ENCODE results near the gene LRIG1.
A peak's percentile ranks its signal among the peaks of the same experiment; 100 is the strongest.

The LRIG1 gene

GRCh38 chr3:66485291-66485968 is 15.4 kb downstream of the LRIG1 start:
- no peak for DNase-seq

DNA sequence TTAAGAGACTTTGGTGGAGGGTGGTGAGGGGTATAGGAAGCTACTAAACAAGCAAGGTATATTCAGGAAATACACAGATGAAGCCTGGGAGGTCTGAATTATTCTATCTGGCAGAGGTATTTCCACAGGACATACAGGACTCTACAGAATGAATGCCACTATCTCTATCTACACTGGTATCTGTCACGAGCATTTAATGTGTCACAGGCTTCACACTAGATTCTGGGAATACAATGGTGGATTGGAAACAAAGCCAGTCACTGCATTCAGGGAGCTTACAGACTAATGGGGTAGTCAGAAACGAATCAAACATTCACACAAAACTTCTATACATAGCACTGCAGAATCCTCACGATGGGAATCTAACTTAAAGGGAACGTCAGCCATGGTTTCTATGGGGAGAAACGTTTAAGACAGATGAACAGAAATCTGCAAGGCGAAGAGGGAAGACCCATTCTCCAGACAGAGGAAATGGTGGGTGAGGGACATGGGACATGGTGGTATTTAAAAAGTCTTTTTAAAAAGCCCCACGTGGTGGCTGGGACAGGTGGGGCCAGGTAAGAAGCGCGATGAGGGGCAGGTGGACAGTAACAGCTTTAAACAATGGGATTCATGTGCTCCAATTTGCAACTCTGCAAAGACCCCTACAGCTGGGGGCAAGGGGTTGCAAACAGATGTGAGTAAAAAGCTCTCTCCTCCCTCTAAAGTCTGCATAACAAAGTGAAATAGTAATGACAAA is 16.5 kb downstream of the LRIG1 start:
- DNase-seq: no peak

DNA sequence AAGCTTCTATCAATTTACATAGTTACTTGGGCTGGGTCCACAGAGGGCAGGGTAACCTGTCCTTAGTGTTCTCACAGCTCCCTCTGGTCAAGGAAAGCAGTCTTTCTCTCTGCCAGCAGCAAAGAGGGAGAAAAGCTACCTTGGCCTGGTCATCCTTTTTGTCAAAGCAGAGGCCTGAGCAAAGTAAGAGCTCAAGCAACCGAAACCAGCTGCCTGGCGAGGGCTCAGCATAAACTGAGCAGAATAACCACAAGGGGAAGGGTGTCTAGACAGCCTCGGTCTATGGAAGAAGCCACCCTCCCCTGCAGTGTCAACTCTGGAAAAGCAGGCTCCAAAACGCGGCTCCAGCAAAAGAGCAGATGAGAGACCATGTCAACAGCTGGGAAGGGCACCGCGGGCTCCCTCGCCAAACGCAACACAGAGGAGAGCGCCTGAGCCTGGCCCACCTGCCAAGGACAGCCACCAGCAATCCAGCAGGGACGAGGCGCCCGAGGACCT is 17.4 kb downstream of the LRIG1 start:
- DNase-seq: no peak

DNA sequence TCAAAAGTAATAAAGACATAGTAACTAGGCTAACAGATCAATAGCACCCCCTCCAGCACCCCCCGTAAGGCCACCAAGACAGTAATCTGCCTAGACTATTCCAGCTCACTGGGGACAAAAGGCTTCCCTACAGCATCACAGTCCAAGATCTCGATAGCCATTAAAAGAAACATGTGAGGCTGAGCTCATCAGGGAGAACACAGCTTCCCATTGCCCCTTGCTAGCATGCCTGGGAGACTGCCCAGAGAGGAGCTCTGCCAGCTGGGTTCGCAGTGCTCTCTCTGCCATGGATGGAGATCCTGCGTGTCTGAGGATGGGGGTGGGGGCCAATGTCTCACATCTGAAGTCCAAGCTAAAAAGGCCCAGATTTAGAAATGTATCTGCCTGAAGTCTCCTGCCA is 17.8 kb downstream of the LRIG1 start:
- DNase-seq: no peak

DNA sequence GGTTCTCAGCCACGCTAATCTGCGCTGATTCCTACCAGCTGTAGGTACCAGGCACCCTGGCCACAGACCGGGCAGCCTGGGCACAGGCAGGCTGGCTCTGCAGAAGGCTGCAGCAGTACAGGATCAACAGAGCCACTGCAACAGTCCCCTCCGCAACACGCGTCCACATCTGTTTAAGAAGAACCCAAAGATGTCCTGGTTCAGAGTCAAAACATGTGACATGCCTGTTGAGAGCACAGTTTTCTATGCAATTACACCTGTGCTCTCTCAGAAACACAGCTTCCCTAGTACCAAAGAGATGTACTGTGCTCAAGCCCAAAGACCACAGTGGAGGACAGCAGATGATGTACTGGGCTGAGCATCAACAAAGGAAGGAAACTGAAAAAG is 18.8 kb downstream of the LRIG1 start:
- no peak for DNase-seq

- no peak for DNase-seq
Measured at GRCh38 chr3:66481071-66482017, 19.5 kb downstream of the LRIG1 start.

GRCh38 chr3:66480666-66481065 is 20.2 kb downstream of the LRIG1 start:
- DNase-seq: no peak

DNA sequence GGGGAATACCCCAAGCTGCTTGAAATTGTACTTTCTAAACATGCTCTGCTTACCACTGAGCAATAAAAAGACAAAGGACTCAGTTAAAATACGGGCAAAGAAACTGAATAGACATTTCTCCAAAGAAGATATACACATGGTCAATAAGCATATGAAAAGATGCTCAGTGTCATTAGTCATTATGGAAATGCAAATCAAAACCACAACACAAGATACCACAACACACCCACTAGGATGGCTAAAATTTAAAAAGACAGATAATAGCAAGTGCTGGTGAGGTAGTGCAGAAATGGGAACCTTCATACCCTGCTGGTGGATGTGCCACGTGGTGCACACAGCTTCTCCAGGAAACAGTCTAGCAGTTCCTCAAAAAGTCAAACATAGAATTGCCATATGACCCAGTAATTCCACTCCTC is 21.3 kb downstream of the LRIG1 start:
- no peak for DNase-seq

DNA sequence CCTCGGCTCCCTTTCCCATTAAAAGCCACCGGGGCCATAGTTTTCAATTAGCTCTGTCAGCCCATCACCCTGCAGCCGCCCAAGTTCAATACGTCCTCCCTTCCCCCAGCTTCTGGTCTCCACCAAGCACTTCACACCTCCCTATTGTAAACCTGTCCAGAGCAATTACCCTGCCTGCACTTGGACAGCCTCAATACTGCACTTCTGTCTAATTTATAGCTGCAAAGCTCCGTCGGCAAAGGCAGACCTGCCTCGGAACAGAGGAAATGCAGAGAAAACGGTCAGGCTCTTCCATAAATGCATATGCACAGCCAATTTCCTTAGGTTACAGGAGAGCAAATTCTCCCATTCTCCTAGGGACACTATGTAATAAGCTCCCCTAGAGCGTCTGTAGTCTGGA is 21.9 kb downstream of the LRIG1 start:
- DNase-seq: no peak

GRCh38 chr3:66477856-66478255 is 23.0 kb downstream of the LRIG1 start:
- DNase-seq: no peak

DNA sequence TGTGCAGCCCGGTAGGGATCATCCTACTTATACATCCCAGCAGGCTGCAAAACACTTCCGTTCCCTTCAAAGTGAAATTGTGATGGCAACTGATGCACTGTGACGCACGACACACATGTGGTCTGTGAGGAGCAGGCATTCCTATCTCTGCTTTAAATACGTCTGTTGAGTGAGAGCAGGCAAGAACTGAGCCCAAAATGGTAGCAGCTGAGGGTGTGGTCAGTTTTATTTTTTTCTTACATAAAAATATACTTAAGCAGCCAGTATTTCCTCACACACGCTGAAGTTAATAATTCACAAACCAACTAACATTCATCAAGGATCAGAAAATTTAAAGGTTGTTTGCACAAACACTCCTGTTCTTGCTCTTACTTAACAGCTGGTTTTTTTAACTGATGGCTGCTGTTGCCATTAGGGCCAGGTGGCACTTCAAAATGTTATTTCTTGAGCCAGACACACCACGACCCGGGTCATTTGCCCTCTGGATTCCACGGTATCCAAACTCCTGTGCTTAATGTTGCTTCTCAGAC is 23.9 kb downstream of the LRIG1 start:
- no peak for DNase-seq

- DNase-seq: peak in 1 of 2 experiments; percentile 25
Measured at GRCh38 chr3:66475386-66476020, 25.3 kb downstream of the LRIG1 start.

- no peak for DNase-seq
Measured at GRCh38 chr3:66473692-66474091, 27.1 kb downstream of the LRIG1 start.

DNA sequence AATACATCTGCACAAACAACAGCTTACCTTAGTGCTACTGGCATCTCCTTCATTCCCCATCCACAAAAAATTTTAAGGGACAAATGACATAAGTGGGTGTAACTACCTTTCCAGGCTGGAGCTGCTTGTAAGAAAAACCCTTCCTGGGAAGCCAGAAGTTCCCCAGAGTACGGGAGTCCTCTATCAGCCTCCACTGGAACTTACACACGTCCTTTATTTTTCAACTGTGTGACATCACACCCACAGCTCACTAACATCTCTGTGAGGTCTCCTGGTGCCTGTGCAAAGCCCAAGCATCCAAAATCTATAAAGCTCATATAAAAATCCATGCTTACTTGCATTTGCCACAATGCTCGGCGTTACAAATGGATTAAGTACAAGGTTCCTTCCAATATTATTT is 27.6 kb downstream of the LRIG1 start:
- no peak for DNase-seq

GRCh38 chr3:66472313-66473134 is 28.3 kb downstream of the LRIG1 start:
- DNase-seq: no peak

GRCh38 chr3:66470956-66471686 is 29.7 kb downstream of the LRIG1 start:
- DNase-seq: no peak

GRCh38 chr3:66470285-66470684 is 30.5 kb downstream of the LRIG1 start:
- no peak for DNase-seq

GRCh38 chr3:66469220-66469640 is 31.6 kb downstream of the LRIG1 start:
- DNase-seq: no peak

DNA sequence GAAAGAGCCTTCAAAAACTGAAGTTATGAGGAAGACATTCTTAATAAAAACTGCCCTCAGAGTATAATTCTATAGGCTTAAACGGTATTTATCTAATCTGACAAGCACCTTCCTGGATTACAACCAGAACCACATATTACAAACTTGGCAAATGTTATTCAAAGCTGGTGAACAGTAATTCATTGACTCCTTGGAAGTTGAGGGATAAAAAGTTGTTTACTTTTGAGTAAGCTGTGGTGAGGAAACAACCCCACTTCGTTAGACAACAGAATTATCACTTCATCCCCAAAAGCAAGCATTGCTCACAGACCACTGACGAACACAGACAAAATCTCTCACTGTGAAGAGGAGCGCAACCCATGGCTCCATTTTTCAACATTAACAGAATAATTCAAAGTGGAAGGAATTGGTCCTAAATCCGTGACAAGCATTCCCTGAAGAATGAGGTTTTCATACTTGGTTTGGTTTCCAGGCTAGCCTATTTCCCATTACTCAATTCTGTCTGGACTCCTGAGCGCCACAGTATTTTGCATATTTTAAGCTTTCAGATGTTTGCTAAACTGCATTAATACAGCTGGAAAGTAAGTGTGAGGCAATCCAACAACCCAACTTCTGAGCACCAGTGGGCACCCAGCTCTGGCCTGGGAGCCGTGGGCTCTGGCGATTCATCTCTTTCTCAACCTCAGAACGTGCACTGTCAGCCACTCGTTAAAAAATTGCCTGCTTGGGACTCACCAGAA is 32.7 kb downstream of the LRIG1 start:
- no peak for DNase-seq

GRCh38 chr3:66466606-66467270 is 34.1 kb downstream of the LRIG1 start:
- no peak for DNase-seq
